Measurements from ENCODE around the gene LUZP2.
"Not testable (repeated sequence)": the region's sequence is repeated elsewhere in the genome, so short reads cannot be mapped to it uniquely, and the experiment has no call there.

The LUZP2 gene

GRCh38 chr11:24965748-24966147 is 468.9 kb downstream of the LUZP2 start:
- Mint-ChIP-seq H3K4me1 (no peaks in the 10 kb centered on the region), H3K27me3 (no peaks in the 10 kb centered on the region), H3K4me3 (no peak overlapping the region), H3K9me3 (peaks cover 8% of the 10 kb centered on the region), H3K36me3 (no peaks in the 10 kb centered on the region), H3K27ac (no peak overlapping the region)
- CTCF ChIA-PET = no interaction called here
- no peak for DNase-seq

GRCh38 chr11:24993903-24994302 is 497.1 kb downstream of the LUZP2 start:
- H3K4me3 Mint-ChIP-seq, H3K9me3 Mint-ChIP-seq, DNase-seq, H3K4me1 Mint-ChIP-seq, H3K27me3 Mint-ChIP-seq, CTCF ChIA-PET, H3K36me3 Mint-ChIP-seq, H3K27ac Mint-ChIP-seq: not testable (repeated sequence)

- H3K4me3 Mint-ChIP-seq, CTCF ChIA-PET, H3K27ac Mint-ChIP-seq, H3K27me3 Mint-ChIP-seq, DNase-seq, H3K4me1 Mint-ChIP-seq, H3K36me3 Mint-ChIP-seq: not testable (repeated sequence)
- peaks cover 24% of the 10 kb centered on the region for H3K9me3 Mint-ChIP-seq
Observed at GRCh38 chr11:24999929-25000328, 503.1 kb downstream of the LUZP2 start.

GRCh38 chr11:25037431-25037830 is 540.6 kb downstream of the LUZP2 start:
- no peak overlapping the region for H3K27ac Mint-ChIP-seq
- H3K9me3 Mint-ChIP-seq = peaks cover 20% of the 10 kb centered on the region

GRCh38 chr11:25038131-25038530 is 541.3 kb downstream of the LUZP2 start:
- Mint-ChIP-seq H3K4me3 (no peak overlapping the region), H3K27me3 (no peaks in the 10 kb centered on the region), H3K27ac (no peak overlapping the region), H3K4me1 (no peaks in the 10 kb centered on the region), H3K36me3 (no peaks in the 10 kb centered on the region), H3K9me3 (peaks cover 22% of the 10 kb centered on the region)
- CTCF ChIA-PET = no interaction called here
- DNase-seq = no peak

More at GRCh38 chr11:25037431-25037830, 540.6 kb downstream of the LUZP2 start:
- DNase-seq = no peak
- Mint-ChIP-seq H3K4me3 (no peak overlapping the region), H3K27me3 (no peaks in the 10 kb centered on the region), H3K36me3 (no peaks in the 10 kb centered on the region), H3K4me1 (no peaks in the 10 kb centered on the region)
- CTCF ChIA-PET = no interaction called here

GRCh38 chr11:25039165-25039564 is 542.3 kb downstream of the LUZP2 start:
- Mint-ChIP-seq H3K36me3 (no peaks in the 10 kb centered on the region), H3K27ac (no peak overlapping the region), H3K27me3 (no peaks in the 10 kb centered on the region), H3K9me3 (peaks cover 17% of the 10 kb centered on the region), H3K4me1 (no peaks in the 10 kb centered on the region), H3K4me3 (no peak overlapping the region)
- CTCF ChIA-PET = no interaction called here
- no peak for DNase-seq

GRCh38 chr11:25048632-25049031 is 551.8 kb downstream of the LUZP2 start:
- Mint-ChIP-seq H3K27ac (no peak overlapping the region), H3K4me1 (no peaks in the 10 kb centered on the region), H3K27me3 (no peaks in the 10 kb centered on the region), H3K9me3 (peaks cover 6% of the 10 kb centered on the region), H3K4me3 (no peak overlapping the region), H3K36me3 (no peaks in the 10 kb centered on the region)
- CTCF ChIA-PET = no interaction called here
- DNase-seq = no peak

- no peaks in the 10 kb centered on the region for H3K36me3 Mint-ChIP-seq
- H3K9me3 Mint-ChIP-seq = peaks cover 7% of the 10 kb centered on the region
- no peak overlapping the region for H3K27ac Mint-ChIP-seq
- H3K4me3 Mint-ChIP-seq = no peak overlapping the region
- CTCF ChIA-PET = no interaction called here
- no peaks in the 10 kb centered on the region for H3K4me1 Mint-ChIP-seq
- H3K27me3 Mint-ChIP-seq = no peaks in the 10 kb centered on the region
- no peak for DNase-seq
Observed at GRCh38 chr11:25052844-25053243, 556.0 kb downstream of the LUZP2 start.

- CTCF ChIA-PET = no interaction called here
- no peak overlapping the region for H3K27ac Mint-ChIP-seq
- peaks cover 3% of the 10 kb centered on the region for H3K9me3 Mint-ChIP-seq
Observed at GRCh38 chr11:25057861-25058260, 561.0 kb downstream of the LUZP2 start.

GRCh38 chr11:25065746-25066145 is 568.9 kb downstream of the LUZP2 start:
- no peak for DNase-seq
- Mint-ChIP-seq H3K4me1 (no peaks in the 10 kb centered on the region), H3K27ac (no peak overlapping the region), H3K27me3 (no peaks in the 10 kb centered on the region), H3K4me3 (no peak overlapping the region), H3K36me3 (no peaks in the 10 kb centered on the region), H3K9me3 (peaks cover 13% of the 10 kb centered on the region)
- CTCF ChIA-PET = no interaction called here

More at GRCh38 chr11:25057861-25058260, 561.0 kb downstream of the LUZP2 start:
- Mint-ChIP-seq H3K27me3 (no peaks in the 10 kb centered on the region), H3K36me3 (no peaks in the 10 kb centered on the region), H3K4me3 (no peak overlapping the region), H3K4me1 (no peaks in the 10 kb centered on the region)
- DNase-seq = no peak

GRCh38 chr11:25066706-25067105 is 569.9 kb downstream of the LUZP2 start:
- CTCF ChIA-PET = no interaction called here
- H3K4me3 Mint-ChIP-seq = no peak overlapping the region
- no peaks in the 10 kb centered on the region for H3K27me3 Mint-ChIP-seq
- H3K27ac Mint-ChIP-seq = no peak overlapping the region
- H3K4me1 Mint-ChIP-seq = no peaks in the 10 kb centered on the region
- DNase-seq = no peak
- H3K36me3 Mint-ChIP-seq = no peaks in the 10 kb centered on the region
- peaks cover 13% of the 10 kb centered on the region for H3K9me3 Mint-ChIP-seq

- Mint-ChIP-seq H3K27ac (no peak overlapping the region), H3K4me3 (no peak overlapping the region), H3K27me3 (no peaks in the 10 kb centered on the region), H3K4me1 (no peaks in the 10 kb centered on the region), H3K9me3 (peaks cover 11% of the 10 kb centered on the region), H3K36me3 (no peaks in the 10 kb centered on the region)
- DNase-seq = no peak
- CTCF ChIA-PET = no interaction called here
Observed at GRCh38 chr11:25068451-25068850, 571.6 kb downstream of the LUZP2 start.

GRCh38 chr11:25094085-25094802 is 597.4 kb downstream of the LUZP2 start:
- H3K36me3 Mint-ChIP-seq = no peaks in the 10 kb centered on the region
- CTCF ChIA-PET = no interaction called here
- no peak overlapping the region for H3K27ac Mint-ChIP-seq
- no peak for DNase-seq
- no peaks in the 10 kb centered on the region for H3K4me1 Mint-ChIP-seq
- H3K27me3 Mint-ChIP-seq = no peaks in the 10 kb centered on the region
- peaks cover 6% of the 10 kb centered on the region for H3K9me3 Mint-ChIP-seq
- no peak overlapping the region for H3K4me3 Mint-ChIP-seq

- H3K27ac Mint-ChIP-seq = no peak overlapping the region
- no peak for DNase-seq
- CTCF ChIA-PET = no interaction called here
- H3K9me3 Mint-ChIP-seq = peaks cover 12% of the 10 kb centered on the region
- no peaks in the 10 kb centered on the region for H3K4me1 Mint-ChIP-seq
- H3K4me3 Mint-ChIP-seq = no peak overlapping the region
- no peaks in the 10 kb centered on the region for H3K36me3 Mint-ChIP-seq
- no peaks in the 10 kb centered on the region for H3K27me3 Mint-ChIP-seq
Observed at GRCh38 chr11:25119416-25119815, 622.6 kb downstream of the LUZP2 start.

Measured in activated naive CD4-positive, alpha-beta T cell treated with anti-CD3 and anti-CD28 coated beads, Interleukin-2, amount 10 ng/mL, durations not matched to agents 7 days and 5 days (primary cell).